H9 (cell line): ENCODE measurements around the gene LLGL2. TPM values are rescaled to one million over a fixed set of nuclear protein-coding genes. Genes with fewer than 3 reads are reported as not detected.

Experiments used
- DNase-seq: peaks from one replicate; pipeline ENCODE4 v3.0.0-alpha.2; 2017
- H2AFZ ChIP-seq: one replicate; pipeline ENCODE4 v1.6.1; 2013; ENCODE audit warnings: mild to moderate bottlenecking, low read length, control low read depth, moderate library complexity
- H2AK5ac ChIP-seq: 2 replicates; pipeline ENCODE4 v1.6.1; 2013; ENCODE audit warnings: low read length, control low read depth, mixed read lengths; ENCODE audit not compliant: insufficient read length
- H2BK120ac ChIP-seq: one replicate; pipeline ENCODE4 v1.6.1; 2013; ENCODE audit warnings: low read depth, mild to moderate bottlenecking, low read length, control low read depth, inconsistent platforms; ENCODE audit not compliant: poor library complexity, severe bottlenecking
- H2BK12ac ChIP-seq: 2 replicates; pipeline ENCODE4 v1.6.1; 2013; ENCODE audit warnings: low read length, control low read depth, mixed read lengths, low read depth; ENCODE audit not compliant: insufficient read length
- H2BK15ac ChIP-seq: 2 replicates; pipeline ENCODE4 v1.6.1; 2013; ENCODE audit warnings: low read depth, low read length, control low read depth
- H2BK20ac ChIP-seq: one replicate; pipeline ENCODE4 v1.6.1; 2013; ENCODE audit warnings: low read depth, mild to moderate bottlenecking, low read length, control low read depth, inconsistent platforms; ENCODE audit not compliant: poor library complexity, severe bottlenecking
- H2BK5ac ChIP-seq: 2 replicates; pipeline ENCODE4 v1.6.1; 2013; ENCODE audit warnings: low read length, control low read depth, mixed read lengths; ENCODE audit not compliant: insufficient read length
- H3K14ac ChIP-seq: 2 replicates; pipeline ENCODE4 v1.6.1; 2013; ENCODE audit warnings: low read length, control low read depth; ENCODE audit not compliant: insufficient read depth
- H3K18ac ChIP-seq: 2 replicates; pipeline ENCODE4 v1.6.1; 2013; ENCODE audit warnings: low read depth, mild to moderate bottlenecking, mixed read lengths, low read length, control low read depth; ENCODE audit not compliant: insufficient read length
- H3K23ac ChIP-seq: 2 replicates; pipeline ENCODE4 v1.6.1; 2013; ENCODE audit warnings: low read length, control low read depth, mixed read lengths, low read depth; ENCODE audit not compliant: insufficient read length
- H3K23me2 ChIP-seq: 2 replicates; pipeline ENCODE4 v1.6.1; 2013; ENCODE audit warnings: low read depth, mild to moderate bottlenecking, mixed read lengths, low read length, control low read depth; ENCODE audit not compliant: insufficient read length, poor library complexity, severe bottlenecking
- H3K27ac ChIP-seq: 2 replicates; pipeline ENCODE4 v1.5.1; 2013; ENCODE audit warnings: low read length, control low read depth, mixed read lengths, low read depth; ENCODE audit not compliant: insufficient read length
- H3K27me3 ChIP-seq: 2 replicates; pipeline ENCODE4 v1.6.1; 2013; ENCODE audit warnings: low read length, control low read depth, inconsistent platforms; ENCODE audit not compliant: insufficient read depth
- H3K4ac ChIP-seq: 2 replicates; pipeline ENCODE4 v1.6.1; 2013; ENCODE audit warnings: low read depth, mild to moderate bottlenecking, control low read depth, inconsistent platforms, low read length, moderate library complexity
- H3K4me1 ChIP-seq: 2 replicates; pipeline ENCODE4 v1.6.1; 2013; ENCODE audit warnings: low read length, control low read depth, inconsistent platforms; ENCODE audit not compliant: insufficient read depth
- H3K4me2 ChIP-seq: 2 replicates; pipeline ENCODE4 v1.6.1; 2013; ENCODE audit warnings: low read length, control low read depth, mixed read lengths; ENCODE audit not compliant: insufficient read length, insufficient read depth
- H3K56ac ChIP-seq: 2 replicates; pipeline ENCODE4 v1.6.1; 2013; ENCODE audit warnings: low read depth, mild to moderate bottlenecking, mixed read lengths, low read length, control low read depth; ENCODE audit not compliant: insufficient read length
- H3K79me1 ChIP-seq: 2 replicates; pipeline ENCODE4 v1.6.1; 2013; ENCODE audit warnings: low read depth, mild to moderate bottlenecking, moderate library complexity, low read length, control low read depth, inconsistent platforms; ENCODE audit not compliant: insufficient read depth, poor library complexity, severe bottlenecking
- H3K79me2 ChIP-seq: 2 replicates; pipeline ENCODE4 v1.6.1; 2013; ENCODE audit warnings: low read length, control low read depth, inconsistent platforms; ENCODE audit not compliant: insufficient read depth
- H3K9ac ChIP-seq: 2 replicates; pipeline ENCODE4 v1.6.1; 2013; ENCODE audit warnings: low read length, control low read depth, mixed read lengths; ENCODE audit not compliant: insufficient read length; ENCODE audit errors: extremely low read depth
- H3K9me3 ChIP-seq: one replicate; pipeline ENCODE4 v1.6.1; 2013; ENCODE audit warnings: low read depth, low read length, inconsistent platforms; ENCODE audit not compliant: control insufficient read depth
- H3T11ph ChIP-seq: one replicate; pipeline ENCODE4 v1.6.1; 2013; ENCODE audit warnings: mild to moderate bottlenecking, low read length, control low read depth, inconsistent platforms
- H4K20me1 ChIP-seq: one replicate; pipeline ENCODE4 v1.6.1; 2013; ENCODE audit not compliant: control insufficient read depth, insufficient read length, insufficient read depth
- H4K5ac ChIP-seq: 2 replicates; pipeline ENCODE4 v1.6.1; 2013; ENCODE audit warnings: low read depth, mild to moderate bottlenecking, mixed read lengths, low read length, control low read depth; ENCODE audit not compliant: insufficient read length
- H4K8ac ChIP-seq: replicated peaks from 2 replicates; pipeline ENCODE4 v1.6.1; 2013; ENCODE audit warnings: low read length, control low read depth, mixed read lengths, low read depth; ENCODE audit not compliant: insufficient read length
- H4K91ac ChIP-seq: 2 replicates; pipeline ENCODE4 v1.6.1; 2013; ENCODE audit warnings: low read depth, mild to moderate bottlenecking, moderate library complexity, mixed read lengths, low read length, control low read depth; ENCODE audit not compliant: insufficient read length
- H3K27ac Mint-ChIP-seq, 3 experiments: 2 replicates in 2 of 3; 3 replicates in 1 of 3; pipeline ENCODE4 v1.8.0; 2020 to 2021; ENCODE audit warnings: mixed read lengths in 3 of 3, mild to moderate bottlenecking in 1 of 3, moderate library complexity in 1 of 3
- H3K27me3 Mint-ChIP-seq: 2 replicates; pipeline ENCODE4 v1.8.0; 2021; ENCODE audit warnings: low read depth, mild to moderate bottlenecking, moderate library complexity, mixed read lengths
- H3K36me3 Mint-ChIP-seq, 3 experiments: 2 replicates in 2 of 3; 3 replicates in 1 of 3; pipeline ENCODE4 v1.8.0; 2020 to 2021; ENCODE audit warnings: low read depth in 3 of 3, mixed read lengths in 3 of 3; ENCODE audit not compliant: insufficient read depth in 1 of 3
- H3K4me1 Mint-ChIP-seq, 2 experiments: 2 replicates each; pipeline ENCODE4 v1.8.0; 2020; ENCODE audit warnings: mixed read lengths in 2 of 2
- H3K4me3 Mint-ChIP-seq, 2 experiments: 2 replicates in 1 of 2; 3 replicates in 1 of 2; pipeline ENCODE4 v1.8.0; 2020 to 2021; ENCODE audit warnings: mild to moderate bottlenecking in 2 of 2, mixed read lengths in 2 of 2, moderate library complexity in 1 of 2
- H3K9me3 Mint-ChIP-seq, 2 experiments: 2 replicates in 1 of 2; 3 replicates in 1 of 2; pipeline ENCODE4 v1.8.0; 2020; ENCODE audit warnings: mild to moderate bottlenecking in 2 of 2, mixed read lengths in 2 of 2, moderate library complexity in 1 of 2
- CTCF ChIP-seq: fragments of 200-600 bp; sonication (generic); conservative IDR thresholded peaks from 3 replicates; pipeline ENCODE4 v1.8.0; 2021; ENCODE audit warnings: antibody characterized with exemption, mild to moderate bottlenecking
- WGBS: extraction: QIAGEN DNeasy Blood & Tissue Kit; methylation state at CpG from one replicate; pipeline ENCODE4 v1.1.7; 2013; ENCODE audit warnings: missing lambda C conversion rate, low lambda C conversion rate, mixed read lengths; ENCODE audit not compliant: insufficient read length; ENCODE audit errors: extremely low coverage; 5-methylcytosine and 5-hydroxymethylcytosine counted together
- total RNA-seq: library from RNA; stranded (reverse); gene quantifications from 2 replicates; pipeline ENCODE4 v1.2.1, GENCODE V29; 2021

Gene LLGL2
- total RNA-seq, 1 experiment from 2014 or later = 90.4 TPM

- Histone ChIP-seq H3K23me2 (peaks cover 13% of the 10 kb centered on the region), H2BK5ac (no peak overlapping the region), H2BK12ac (no peak overlapping the region), H3K23ac (no peak overlapping the region), H4K8ac (no peak overlapping the region), H3K4me2 (peak overlapping the region; percentile 43), H3K4ac (no peak overlapping the region), H3K79me2 (no peaks in the 10 kb centered on the region), H3K9ac (no peak overlapping the region), H4K20me1 (no peaks in the 10 kb centered on the region), H2AFZ (no peak overlapping the region), H3K4me1 (0 out of 2 replicates have a peak, but pooled peaks cover 3% of the 10 kb centered on the region), H3K9me3 (no peaks in the 10 kb centered on the region), H3K56ac (no peak overlapping the region), H2BK120ac (no peak overlapping the region), H3K14ac (peak overlapping the region; percentile 76), H3K79me1 (no peaks in the 10 kb centered on the region), H3K27ac (no peak overlapping the region), H2BK15ac (no peak overlapping the region), H3T11ph (no peak overlapping the region), H4K91ac (no peak overlapping the region), H3K27me3 (no peaks in the 10 kb centered on the region), H4K5ac (no peak overlapping the region), H2BK20ac (no peak overlapping the region), H3K18ac (peak overlapping the region; percentile 84), H2AK5ac (no peak overlapping the region)
- Mint-ChIP-seq H3K36me3 (peaks cover 0 to 3% (median 1%) of the 10 kb centered on the region in 3 experiments; a peak in 4 of 7 replicates), H3K27ac (no peak overlapping the region), H3K4me3 (peak overlapping the region; percentile 61 to 72; a peak in 4 of 5 replicates), H3K9me3 (peaks cover 5 to 7% of the 10 kb centered on the region in 2 experiments; a peak in 4 of 5 replicates), H3K27me3 (peaks cover 4% of the 10 kb centered on the region), H3K4me1 (peaks cover 4 to 5% of the 10 kb centered on the region in 2 experiments; a peak in 3 of 4 replicates)
- TF ChIP-seq CTCF = peak; percentile 60
- peak; percentile 98 for DNase-seq
- WGBS = no CpG with 5 or more reads among the region's 100 CpGs
Measured at GRCh38 chr17:75589012-75589918, 63.8 kb downstream of the LLGL2 start.
